NB4 (cell line): ENCODE measurements around the gene ZCCHC24.

ENCODE experiments used
- DNase-seq: peaks from one replicate; pipeline ENCODE4 v3.0.0; 2010; ENCODE audit warnings: low read depth
- H3K4me3 ChIP-seq: one replicate; pipeline ENCODE4 v1.5.1; 2011; ENCODE audit warnings: mild to moderate bottlenecking, low read depth, low read length, moderate library complexity
- CTCF ChIP-seq: IDR thresholded peaks from one replicate; pipeline ENCODE4 v1.5.1; 2012; ENCODE audit warnings: low read depth, low read length
- MAX ChIP-seq: IDR thresholded peaks from 2 replicates; pipeline ENCODE4 v1.6.1; 2011; ENCODE audit warnings: low read depth, low read length
- MYC ChIP-seq: IDR thresholded peaks from 2 replicates; pipeline ENCODE4 v1.6.1; 2011; ENCODE audit warnings: low read depth, low read length
- POLR2A ChIP-seq: IDR thresholded peaks from 2 replicates; pipeline ENCODE4 v1.6.1; 2011; ENCODE audit warnings: mild to moderate bottlenecking; ENCODE audit not compliant: insufficient read length; ENCODE audit errors: extremely low read depth

Gene ZCCHC24

GRCh38 chr10:79404231-79404609 lies 41.2 kb downstream of the ZCCHC24 start:
- no peak overlapping the region for H3K4me3 ChIP-seq
- peak; percentile 92 for DNase-seq
- no peak for TF ChIP-seq POLR2A
- TF ChIP-seq MAX, result no peak
- TF ChIP-seq CTCF, result no peak
- no peak for TF ChIP-seq MYC

GRCh38 chr10:79403441-79404230 lies 41.8 kb downstream of the ZCCHC24 start:
- DNase-seq, result peak; percentile 64
- H3K4me3 ChIP-seq, result no peak overlapping the region
- TF ChIP-seq CTCF, result no peak
- TF ChIP-seq MAX, result no peak; the same call in none of the 2 replicates
- no peak for TF ChIP-seq POLR2A
- no peak for TF ChIP-seq MYC

GRCh38 chr10:79402951-79403350 lies 42.5 kb downstream of the ZCCHC24 start:
- TF ChIP-seq CTCF, result no peak
- no peak overlapping the region for H3K4me3 ChIP-seq

GRCh38 chr10:79402625-79402946 lies 42.8 kb downstream of the ZCCHC24 start:
- H3K4me3 ChIP-seq, result no peak overlapping the region
- no peak for TF ChIP-seq POLR2A
- TF ChIP-seq MYC, result no peak
- no peak for TF ChIP-seq MAX
- TF ChIP-seq CTCF, result no peak
- DNase-seq, result no peak

More at GRCh38 chr10:79402951-79403350, 42.5 kb downstream of the ZCCHC24 start:
- no peak for DNase-seq

GRCh38 chr10:79401015-79401921 lies 44.2 kb downstream of the ZCCHC24 start:
- TF ChIP-seq MYC (no peak), POLR2A (no peak), MAX (no peak), CTCF (no peak)
- H3K4me3 ChIP-seq, result no peak overlapping the region
- DNase-seq, result no peak
